ENCODE data around the gene SMOC1. TPM values are rescaled to one million over a fixed set of nuclear protein-coding genes. Genes with fewer than 3 reads are reported as not detected.

The SMOC1 gene
- total RNA-seq, 1 donor from 2014 or later: 4.4 TPM

- TF ChIP-seq CTCF (IDR thresholded peaks at IDR 0.05; ENCODE audit: borderline replicate concordance): no peak
- H3K36me3 ChIP-seq: no peaks in the 10 kb centered on the region
- peaks cover 65% of the 10 kb centered on the region for H3K27me3 ChIP-seq (ENCODE audit: low read depth)
- H3K27ac ChIP-seq (replicated peaks): no peak overlapping the region
- no peaks in the 10 kb centered on the region for H3K4me1 ChIP-seq
- no peak for DNase-seq
- H3K4me3 ChIP-seq: no peak overlapping the region
- intact Hi-C loops (cut with micrococcal nuclease): no loop called here
- no peaks in the 10 kb centered on the region for H3K9me3 ChIP-seq (replicated peaks)
Observed at GRCh38 chr14:70032447-70032846, 153.2 kb downstream of the SMOC1 start.

GRCh38 chr14:70033116-70033515 lies 153.9 kb downstream of the SMOC1 start:
- intact Hi-C loops (cut with micrococcal nuclease): no loop called here
- no peaks in the 10 kb centered on the region for H3K4me1 ChIP-seq
- no peak for TF ChIP-seq CTCF (IDR thresholded peaks at IDR 0.05; ENCODE audit: borderline replicate concordance)

GRCh38 chr14:70033561-70033960 lies 154.3 kb downstream of the SMOC1 start:
- H3K36me3 ChIP-seq: no peaks in the 10 kb centered on the region
- H3K27ac ChIP-seq (replicated peaks): no peak overlapping the region
- H3K4me3 ChIP-seq: no peak overlapping the region
- DNase-seq: no peak
- no peaks in the 10 kb centered on the region for H3K4me1 ChIP-seq
- no peaks in the 10 kb centered on the region for H3K9me3 ChIP-seq (replicated peaks)
- intact Hi-C loops (cut with micrococcal nuclease): no loop called here
- TF ChIP-seq CTCF (IDR thresholded peaks at IDR 0.05; ENCODE audit: borderline replicate concordance): no peak
- H3K27me3 ChIP-seq (ENCODE audit: low read depth): peaks cover 69% of the 10 kb centered on the region

More at GRCh38 chr14:70033116-70033515, 153.9 kb downstream of the SMOC1 start:
- H3K27me3 ChIP-seq (ENCODE audit: low read depth): peaks cover 69% of the 10 kb centered on the region
- H3K36me3 ChIP-seq: no peaks in the 10 kb centered on the region
- no peak overlapping the region for H3K27ac ChIP-seq (replicated peaks)
- H3K9me3 ChIP-seq (replicated peaks): no peaks in the 10 kb centered on the region
- no peak for DNase-seq
- no peak overlapping the region for H3K4me3 ChIP-seq

- Histone ChIP-seq H3K4me3 (no peak overlapping the region), H3K27ac (replicated peaks) (no peak overlapping the region), H3K36me3 (no peaks in the 10 kb centered on the region), H3K27me3 (ENCODE audit: low read depth) (peaks cover 69% of the 10 kb centered on the region), H3K4me1 (no peaks in the 10 kb centered on the region), H3K9me3 (replicated peaks) (no peaks in the 10 kb centered on the region)
- intact Hi-C loops (cut with micrococcal nuclease): no loop called here
- DNase-seq: no peak
- no peak for TF ChIP-seq CTCF (IDR thresholded peaks at IDR 0.05; ENCODE audit: borderline replicate concordance)
Observed at GRCh38 chr14:70034257-70034656, 155.0 kb downstream of the SMOC1 start.

- Histone ChIP-seq H3K4me1 (no peaks in the 10 kb centered on the region), H3K36me3 (no peaks in the 10 kb centered on the region), H3K9me3 (replicated peaks) (no peaks in the 10 kb centered on the region), H3K4me3 (no peak overlapping the region), H3K27me3 (ENCODE audit: low read depth) (peaks cover 74% of the 10 kb centered on the region), H3K27ac (replicated peaks) (no peak overlapping the region)
- no peak for DNase-seq
- intact Hi-C loops (cut with micrococcal nuclease): no loop called here
- no peak for TF ChIP-seq CTCF (IDR thresholded peaks at IDR 0.05; ENCODE audit: borderline replicate concordance)
Observed at GRCh38 chr14:70036665-70037064, 157.4 kb downstream of the SMOC1 start.

- no peak for TF ChIP-seq CTCF (IDR thresholded peaks at IDR 0.05; ENCODE audit: borderline replicate concordance)
- DNase-seq: no peak
Observed at GRCh38 chr14:70043001-70043400, 163.8 kb downstream of the SMOC1 start.

More at GRCh38 chr14:70043001-70043400, 163.8 kb downstream of the SMOC1 start:
- Histone ChIP-seq H3K4me1 (no peaks in the 10 kb centered on the region), H3K36me3 (no peaks in the 10 kb centered on the region), H3K4me3 (no peak overlapping the region), H3K27me3 (ENCODE audit: low read depth) (peaks cover 98% of the 10 kb centered on the region), H3K27ac (replicated peaks) (no peak overlapping the region), H3K9me3 (replicated peaks) (no peaks in the 10 kb centered on the region)
- intact Hi-C loops (cut with micrococcal nuclease): no loop called here

All from left ventricle myocardium inferior (tissue), 1 donor.